GM12875 (cell line): Measurements from ENCODE around the gene IGSF9.

ENCODE experiments used
- H3K4me3 ChIP-seq: one replicate; pipeline ENCODE4 v1.5.1; 2011; ENCODE audit warnings: low read depth, low read length, control low read depth
- CTCF ChIP-seq: IDR thresholded peaks from 2 replicates; pipeline ENCODE4 v1.5.1; 2011; ENCODE audit warnings: low read depth, mild to moderate bottlenecking, control low read depth, inconsistent platforms, low read length, moderate library complexity, borderline replicate concordance; ENCODE audit not compliant: insufficient read depth

The IGSF9 gene

GRCh38 chr1:159941591-159942560, 3.5 kb downstream of the IGSF9 start:
- H3K4me3 ChIP-seq: no peak overlapping the region
- TF ChIP-seq CTCF: no peak

GRCh38 chr1:159941141-159941540, 4.3 kb downstream of the IGSF9 start:
- no peak overlapping the region for H3K4me3 ChIP-seq

GRCh38 chr1:159940006-159940620, 5.3 kb downstream of the IGSF9 start:
- TF ChIP-seq CTCF: no peak
- H3K4me3 ChIP-seq: no peak overlapping the region

More at GRCh38 chr1:159941141-159941540, 4.3 kb downstream of the IGSF9 start:
- TF ChIP-seq CTCF: no peak

GRCh38 chr1:159939678-159940002, 5.8 kb downstream of the IGSF9 start:
- no peak overlapping the region for H3K4me3 ChIP-seq
- no peak for TF ChIP-seq CTCF

GRCh38 chr1:159938905-159939677, 6.3 kb downstream of the IGSF9 start:
- no peak for TF ChIP-seq CTCF
- H3K4me3 ChIP-seq: no peak overlapping the region

- no peak for TF ChIP-seq CTCF
- no peak overlapping the region for H3K4me3 ChIP-seq
Observed at GRCh38 chr1:159938211-159938852, 7.1 kb downstream of the IGSF9 start.
